ENCODE data around the gene DGCR8.
"Not testable (repeated sequence)": the region's sequence is repeated elsewhere in the genome, so short reads cannot be mapped to it uniquely, and the experiment has no call there.

The DGCR8 gene

GRCh38 chr22:20158391-20159036 is 78.5 kb downstream of the DGCR8 start:
- DNase-seq (ENCODE audit: low read depth in 2 of 2): no peak
- no peak for TF ChIP-seq CTCF (IDR thresholded peaks at IDR 0.05; ENCODE audit: low read depth, low read length)
- no peak overlapping the region for H3K4me3 ChIP-seq (replicated peaks in 1 of 2; ENCODE audit: low read depth in 2 of 2, low read length in 2 of 2)

- DNase-seq (ENCODE audit: low read depth in 2 of 2): no peak
- TF ChIP-seq CTCF (IDR thresholded peaks at IDR 0.05; ENCODE audit: low read depth, low read length): no peak
Observed at GRCh38 chr22:20159076-20159475, 79.0 kb downstream of the DGCR8 start.

GRCh38 chr22:20159531-20159930 is 79.5 kb downstream of the DGCR8 start:
- not testable (repeated sequence) for DNase-seq (ENCODE audit: low read depth in 2 of 2); H3K4me3 ChIP-seq (replicated peaks in 1 of 2; ENCODE audit: low read depth in 2 of 2, low read length in 2 of 2)

More at GRCh38 chr22:20159076-20159475, 79.0 kb downstream of the DGCR8 start:
- no peak overlapping the region for H3K4me3 ChIP-seq (replicated peaks in 1 of 2; ENCODE audit: low read depth in 2 of 2, low read length in 2 of 2)

- no peak for TF ChIP-seq CTCF (IDR thresholded peaks at IDR 0.05; ENCODE audit: low read depth, low read length)
- no peak overlapping the region for H3K4me3 ChIP-seq (replicated peaks in 1 of 2; ENCODE audit: low read depth in 2 of 2, low read length in 2 of 2)
- DNase-seq (ENCODE audit: low read depth in 2 of 2): no peak
Observed at GRCh38 chr22:20160041-20160440, 80.0 kb downstream of the DGCR8 start.
